GM21360 (cell line): ENCODE data around the gene TMC4.
A peak's percentile ranks its signal among the peaks of the same experiment; 100 is the strongest.
"Not testable (repeated sequence)": the region's sequence is repeated elsewhere in the genome, so short reads cannot be mapped to it uniquely, and the experiment has no call there.

Source experiments
- ATAC-seq: cut with Tn5 transposase; IDR thresholded peaks from one replicate; pipeline ENCODE4 v1.9.1; 2021; ENCODE audit warnings: mild to moderate bottlenecking, moderate library complexity; ENCODE audit not compliant: unreplicated experiment

The TMC4 gene

DNA sequence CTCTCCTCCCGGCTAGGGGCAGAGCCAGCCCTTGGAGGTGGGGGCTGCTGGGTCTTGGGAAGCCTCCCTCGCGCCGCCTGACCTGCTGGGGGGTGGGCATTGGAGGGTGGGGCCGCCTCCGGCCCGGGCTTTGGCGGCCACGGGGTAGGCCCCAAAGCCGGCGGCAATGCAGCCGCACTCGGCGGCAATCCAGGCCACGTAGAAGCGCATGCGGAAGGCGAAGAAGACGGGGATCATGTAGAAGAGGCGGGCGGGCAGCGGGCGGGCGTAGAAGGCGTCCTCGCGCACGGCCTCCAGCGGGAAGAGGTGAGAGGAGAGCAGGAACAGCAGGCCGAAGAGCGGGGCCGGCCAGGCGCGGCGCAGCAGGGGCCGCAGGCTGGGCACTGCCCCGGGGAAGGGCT, 7.7 kb upstream of the TMC4 start:
- ATAC-seq, result no peak

DNA sequence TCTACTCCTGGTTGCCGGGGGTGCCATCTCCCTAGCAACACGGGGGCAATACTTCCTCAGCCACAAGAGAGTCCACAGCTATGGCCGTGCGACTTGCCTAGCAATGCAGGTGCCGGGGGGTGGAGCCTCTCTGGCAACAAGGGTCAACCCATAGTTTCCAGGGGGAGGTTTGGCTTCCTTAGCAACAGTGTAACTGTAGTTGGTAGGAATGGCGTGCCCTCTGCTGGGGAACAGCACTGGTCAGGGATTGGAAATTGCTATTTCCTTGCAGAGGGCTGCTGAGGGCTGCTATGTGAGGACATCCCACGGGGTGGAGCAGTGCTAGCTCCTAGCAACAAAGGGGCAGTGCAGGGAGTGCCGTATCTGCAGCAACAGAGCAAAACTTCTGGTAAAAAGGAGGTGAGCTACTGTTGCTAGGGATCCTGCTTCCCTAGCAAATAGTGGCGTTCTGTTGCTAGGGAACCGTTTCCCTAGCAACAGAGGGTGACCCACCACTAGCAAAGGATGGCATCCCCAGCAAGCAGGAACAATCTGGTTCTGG, 7.0 kb upstream of the TMC4 start:
- no peak for ATAC-seq

DNA sequence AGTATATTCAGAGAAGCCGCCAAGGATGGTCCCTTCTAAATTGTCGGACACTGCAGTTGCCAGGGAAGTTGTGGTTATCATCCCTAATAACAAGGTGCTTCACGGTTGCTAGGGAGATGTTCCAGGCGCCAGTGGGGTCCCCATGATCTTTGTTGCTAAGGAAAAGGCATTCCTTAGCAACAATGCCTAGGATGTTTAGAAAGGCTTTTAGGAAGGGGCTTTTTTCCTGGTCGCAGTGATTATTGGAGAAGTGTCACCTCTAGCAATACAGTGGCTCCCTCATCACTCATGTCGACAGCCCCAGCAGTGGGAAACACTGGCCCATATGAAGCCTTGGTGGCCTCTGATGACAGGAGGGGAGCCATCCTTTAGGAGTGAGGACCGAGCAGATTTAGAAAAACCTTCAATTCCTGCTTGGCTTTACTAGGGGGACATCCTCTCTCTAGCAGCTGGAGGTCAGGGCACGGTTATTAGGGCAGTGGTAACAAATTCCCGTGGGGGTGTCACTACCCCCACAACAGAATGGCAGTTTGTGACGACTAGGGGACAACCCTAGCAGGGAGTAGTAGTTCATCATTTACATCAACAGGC, 6.4 kb upstream of the TMC4 start:
- no peak for ATAC-seq

DNA sequence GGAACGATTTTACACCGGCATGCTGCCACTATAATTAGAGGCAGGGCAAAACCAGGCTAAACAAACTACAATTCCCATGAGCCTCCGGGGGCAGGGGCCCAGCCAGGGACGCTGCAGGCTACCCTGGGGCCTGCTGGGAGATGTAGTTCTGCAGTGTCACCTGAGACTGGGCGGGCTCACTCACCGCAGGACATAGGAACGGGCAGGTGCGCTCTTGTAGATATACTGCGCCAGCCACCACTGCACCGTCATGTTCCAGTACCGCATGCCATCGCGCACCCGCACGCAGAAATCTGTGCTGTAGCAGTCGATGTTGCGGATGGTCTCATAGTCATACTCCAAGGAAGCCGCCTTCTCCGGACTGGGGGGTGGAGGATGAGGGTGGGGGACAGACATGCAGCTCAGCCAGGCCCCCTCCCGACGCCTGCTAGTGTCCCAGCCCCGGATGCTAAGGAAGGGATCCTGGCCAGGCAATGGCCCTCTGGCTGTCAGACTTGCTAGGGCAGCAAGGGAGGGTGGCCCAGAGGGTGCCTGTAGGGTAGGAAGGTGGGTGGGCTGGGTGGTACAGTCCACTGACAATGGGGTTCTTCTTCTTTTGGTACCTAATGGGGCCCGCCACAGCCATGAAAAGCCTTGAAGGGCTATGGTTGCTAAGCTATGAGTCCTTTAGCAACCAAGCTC, 5.8 kb upstream of the TMC4 start:
- ATAC-seq, result no peak

DNA sequence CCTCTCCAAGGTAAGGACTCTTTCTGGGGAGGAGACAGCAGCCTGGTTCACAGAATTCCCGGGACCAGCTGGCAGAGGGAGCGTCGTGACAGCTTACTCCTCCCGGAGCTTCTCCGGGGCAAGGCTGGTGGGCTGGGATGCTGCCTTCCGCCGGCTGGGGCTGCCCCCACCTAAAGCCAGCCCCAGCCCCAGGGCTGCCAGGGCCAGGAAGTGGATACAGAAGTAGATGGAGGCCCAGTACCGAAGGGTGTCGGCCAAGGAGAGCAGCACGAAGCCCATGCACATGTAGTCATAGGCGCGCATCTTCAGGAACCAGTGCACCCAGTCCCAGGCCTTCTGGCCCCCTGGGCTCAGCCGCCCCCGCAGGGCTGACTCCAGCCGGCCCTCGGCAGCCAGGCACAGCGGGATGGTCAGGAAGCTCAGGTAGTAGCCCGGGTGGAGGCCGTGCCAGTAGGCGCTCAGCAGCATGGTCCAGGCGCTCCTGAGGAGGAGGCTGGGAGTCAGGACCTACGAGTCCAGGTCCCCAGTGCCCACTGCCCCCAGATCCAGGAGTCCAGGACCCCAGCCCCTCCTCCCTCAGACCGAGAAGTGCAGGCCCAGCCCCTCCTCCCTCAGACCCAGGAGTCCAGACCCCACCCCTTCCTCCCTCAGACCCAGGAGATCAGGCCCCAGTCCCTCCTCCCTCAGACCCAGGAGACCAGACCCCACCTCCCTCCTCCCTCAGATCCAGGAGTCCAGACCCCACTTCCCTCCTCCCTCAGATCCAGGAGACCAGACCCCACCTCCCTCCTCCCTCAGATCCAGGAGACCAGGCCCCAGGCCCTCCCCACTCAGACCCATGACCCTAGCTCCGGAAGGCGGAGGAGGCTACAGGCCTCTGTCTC, 1.2 kb upstream of the TMC4 start:
- ATAC-seq, result no peak

DNA sequence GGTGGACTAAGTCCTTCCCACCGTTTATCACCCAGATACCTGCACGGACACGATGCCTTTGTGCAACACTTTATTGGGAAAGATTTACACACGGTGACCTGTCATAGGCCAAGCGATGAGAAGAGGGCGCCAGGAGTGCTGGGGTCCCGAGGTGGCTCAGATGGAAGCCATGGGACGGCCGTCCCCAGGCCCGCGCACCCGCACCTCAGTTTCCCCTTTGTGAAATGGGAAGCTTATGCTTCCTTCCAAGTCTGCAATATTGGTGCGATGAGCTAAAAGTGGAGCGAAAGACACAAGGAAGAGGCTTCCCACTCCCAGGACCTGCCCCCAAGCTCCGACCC, 369 bp upstream of the TMC4 start:
- ATAC-seq, result no peak

DNA sequence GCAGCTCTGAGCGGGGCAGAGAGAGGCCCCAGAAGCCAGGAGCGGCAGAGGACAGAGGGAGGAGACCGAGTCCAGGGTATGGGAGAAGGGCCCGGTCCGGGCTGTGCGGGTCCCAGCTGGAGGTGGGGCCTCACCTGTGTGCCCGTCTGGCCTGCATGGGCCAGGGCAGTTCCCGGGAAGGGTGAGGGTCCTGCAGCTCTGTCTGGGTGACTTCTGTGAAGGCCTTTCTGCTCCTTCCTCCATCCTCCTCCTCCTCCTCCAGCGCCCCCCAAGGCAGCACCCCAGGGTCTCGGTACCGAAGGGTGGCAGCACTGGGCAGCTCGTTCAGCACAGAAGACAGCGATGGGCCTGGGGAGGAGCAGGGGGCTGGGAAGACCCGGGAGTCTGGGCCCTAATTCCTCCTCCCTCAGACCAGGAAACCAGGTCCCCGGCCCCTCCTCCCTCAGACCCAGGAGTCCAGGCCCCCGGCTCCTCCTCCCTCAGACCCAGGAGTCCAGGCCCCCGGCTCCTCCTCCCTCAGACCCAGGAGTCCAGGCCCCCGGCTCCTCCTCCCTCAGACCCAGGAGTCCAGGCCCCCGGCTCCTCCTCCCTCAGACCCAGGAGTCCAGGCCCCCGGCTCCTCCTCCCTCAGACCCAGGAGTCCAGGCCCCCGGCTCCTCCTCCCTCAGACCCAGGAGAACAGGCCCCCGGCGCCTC, 1.1 kb downstream of the TMC4 start:
- ATAC-seq, result not testable (repeated sequence)

DNA sequence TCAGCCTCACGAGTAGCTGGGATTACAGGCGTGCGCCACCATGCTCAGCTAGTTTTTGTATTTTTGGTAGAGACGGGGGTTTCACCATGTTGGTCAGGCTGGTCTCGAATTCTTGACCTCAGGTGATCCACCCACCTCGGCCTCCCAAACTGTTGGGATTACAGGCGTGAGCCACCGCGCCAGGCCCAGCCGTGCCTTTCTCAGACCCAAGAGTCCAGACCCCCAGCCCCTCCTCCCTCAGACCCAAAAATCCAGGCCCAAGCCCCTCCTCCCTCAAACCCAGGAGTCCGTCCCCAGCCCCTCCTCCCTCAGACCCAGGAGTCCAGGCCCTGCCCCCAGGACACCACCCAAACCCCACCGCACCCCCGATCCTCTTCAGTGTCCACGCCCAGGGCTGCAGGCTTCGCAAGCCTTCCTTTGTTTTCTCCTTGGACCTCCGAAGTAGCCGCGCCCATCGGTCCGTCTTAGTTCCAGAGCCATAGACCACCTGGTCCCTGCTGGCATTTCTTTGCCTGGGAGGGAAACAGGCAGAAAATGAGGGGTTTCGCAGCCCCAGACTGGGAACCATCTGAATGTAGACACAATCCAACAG, 3.7 kb downstream of the TMC4 start:
- ATAC-seq, result no peak

DNA sequence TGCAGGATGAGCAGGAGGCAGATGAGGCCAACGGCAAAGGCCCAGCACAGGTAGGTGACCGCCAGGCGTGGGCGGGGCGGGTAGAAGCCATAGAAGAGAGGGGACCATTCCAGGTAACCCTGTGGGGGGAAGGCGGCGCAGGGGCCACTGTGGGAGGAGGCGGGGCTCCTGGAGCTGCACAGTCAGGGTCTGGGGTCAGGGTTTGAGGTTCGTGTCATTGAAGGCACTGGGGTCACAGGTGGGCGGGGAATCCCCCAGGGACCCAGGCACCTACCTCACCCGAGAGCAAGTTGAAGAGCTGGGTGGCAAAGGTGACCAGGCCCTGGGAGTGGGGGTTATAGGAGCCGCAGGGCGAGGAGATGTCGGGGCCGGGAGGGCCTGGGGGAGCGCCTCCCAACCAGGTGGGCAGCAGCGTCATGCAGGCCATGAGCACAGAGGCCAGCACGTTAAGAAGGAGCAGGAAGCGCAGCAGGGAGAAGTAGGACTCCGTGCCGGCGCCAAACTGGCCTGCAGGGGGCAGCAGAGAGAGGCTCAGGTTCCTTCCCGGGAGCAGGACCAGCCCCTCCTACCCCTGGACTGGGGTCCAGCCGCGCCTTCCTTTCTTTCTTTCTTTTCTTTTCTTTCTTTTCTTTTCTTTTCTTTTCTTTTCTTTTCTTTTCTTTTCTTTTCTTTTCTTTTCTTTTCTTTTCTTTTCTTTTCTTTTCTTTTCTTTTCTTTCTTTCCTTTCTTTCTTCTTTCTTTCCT, 4.6 kb downstream of the TMC4 start:
- no peak for ATAC-seq

DNA sequence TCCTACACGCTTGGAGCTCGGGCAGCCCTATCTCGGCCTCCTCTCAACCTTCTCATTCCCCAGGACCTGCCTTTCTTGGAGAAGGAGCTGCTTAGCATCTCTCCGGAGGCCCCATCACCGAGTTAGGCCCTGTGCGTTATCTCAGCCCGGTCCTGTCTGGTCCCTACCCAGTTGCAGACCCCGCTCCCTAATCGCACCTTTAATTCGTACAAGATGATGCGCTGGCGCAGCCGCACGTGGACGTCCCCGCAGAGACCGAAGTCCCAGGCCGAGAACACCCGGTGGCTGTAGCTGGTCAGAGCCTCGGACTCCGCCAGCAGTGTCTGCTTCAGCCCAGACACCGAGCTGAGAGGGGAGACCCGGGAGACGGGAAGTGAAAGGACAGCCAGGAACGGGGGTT, 7.7 kb downstream of the TMC4 start:
- no peak for ATAC-seq

DNA sequence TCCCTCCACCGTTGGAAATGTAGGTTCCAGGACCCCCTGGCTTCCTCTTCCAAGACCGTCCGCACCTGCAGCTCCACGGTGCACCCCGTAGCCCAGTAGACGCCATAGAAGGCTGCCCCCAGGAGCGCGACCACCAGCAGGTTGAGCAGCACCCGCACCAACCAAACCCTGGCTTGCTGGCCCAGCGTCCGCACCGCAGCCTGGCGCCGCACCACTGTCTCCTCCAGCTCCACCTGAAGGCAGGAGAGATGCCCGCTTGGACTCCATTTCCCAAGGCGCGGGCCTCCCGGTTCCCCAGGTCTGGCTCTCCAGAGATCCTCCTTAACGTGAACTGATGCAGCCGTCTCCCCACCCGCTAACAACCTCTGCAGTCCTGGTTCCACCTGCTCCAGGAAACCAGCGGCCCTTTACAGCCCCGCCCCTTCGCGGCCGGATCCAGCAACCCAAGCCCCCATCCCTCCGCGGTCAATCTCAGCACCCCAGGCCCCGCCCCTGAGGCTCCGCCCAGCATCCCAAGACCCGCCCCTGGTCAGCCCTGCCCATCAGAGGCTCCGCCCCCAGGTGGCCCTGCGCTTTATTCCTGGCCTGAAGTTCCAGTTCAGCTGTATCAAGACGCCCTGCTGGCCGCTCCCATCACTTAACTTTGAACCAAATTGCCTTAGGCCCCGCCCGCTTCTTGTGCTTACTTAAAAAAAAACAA, 8.4 kb downstream of the TMC4 start:
- ATAC-seq, result no peak

DNA sequence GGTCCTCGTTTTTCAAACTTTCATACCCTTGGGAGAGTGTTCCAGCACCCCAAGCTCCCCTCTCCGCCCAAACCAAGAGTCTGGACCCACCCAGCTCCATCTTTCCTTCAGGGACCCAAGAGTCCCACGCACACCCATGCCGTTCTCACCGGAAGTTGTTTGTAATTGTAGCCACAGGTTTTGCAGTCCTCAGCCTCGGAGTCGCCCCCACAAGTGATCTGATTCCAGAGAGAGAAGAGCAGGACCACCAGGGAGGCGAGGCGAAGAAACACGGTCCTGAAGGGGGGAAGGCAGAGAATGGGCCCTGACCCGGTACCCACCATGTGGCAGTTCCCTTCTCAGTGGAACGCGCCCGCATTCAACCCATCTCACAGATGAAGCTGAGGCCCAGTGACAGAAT, 10.1 kb downstream of the TMC4 start:
- no peak for ATAC-seq

DNA sequence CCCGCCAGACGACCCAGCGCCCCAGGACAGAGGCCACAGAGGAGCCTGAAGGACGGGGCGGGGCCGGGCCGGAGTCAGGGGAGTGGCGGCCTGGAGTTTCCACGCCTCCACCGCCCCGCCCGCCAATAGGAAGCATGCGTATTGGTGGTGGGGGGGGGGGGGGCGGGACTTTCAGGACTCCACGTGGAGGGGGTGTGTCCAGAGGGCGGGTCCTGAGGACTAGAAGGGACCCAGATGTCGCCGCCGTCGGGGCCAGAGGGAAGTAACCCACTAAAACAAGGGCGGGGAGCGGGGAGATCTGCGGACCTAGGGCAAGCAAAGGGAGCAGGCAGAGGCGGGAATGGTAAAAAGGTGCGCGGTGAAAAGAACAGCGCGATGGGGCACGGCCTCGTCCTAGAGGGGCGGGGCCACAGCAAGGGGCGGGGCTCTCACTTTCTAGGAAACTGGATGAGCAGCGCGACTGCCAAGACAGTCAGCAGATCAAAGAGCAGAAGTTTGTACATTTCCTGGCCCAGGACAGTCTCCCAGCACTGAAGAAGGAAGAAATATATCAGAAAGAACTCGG, 10.6 kb downstream of the TMC4 start:
- ATAC-seq, result no peak

DNA sequence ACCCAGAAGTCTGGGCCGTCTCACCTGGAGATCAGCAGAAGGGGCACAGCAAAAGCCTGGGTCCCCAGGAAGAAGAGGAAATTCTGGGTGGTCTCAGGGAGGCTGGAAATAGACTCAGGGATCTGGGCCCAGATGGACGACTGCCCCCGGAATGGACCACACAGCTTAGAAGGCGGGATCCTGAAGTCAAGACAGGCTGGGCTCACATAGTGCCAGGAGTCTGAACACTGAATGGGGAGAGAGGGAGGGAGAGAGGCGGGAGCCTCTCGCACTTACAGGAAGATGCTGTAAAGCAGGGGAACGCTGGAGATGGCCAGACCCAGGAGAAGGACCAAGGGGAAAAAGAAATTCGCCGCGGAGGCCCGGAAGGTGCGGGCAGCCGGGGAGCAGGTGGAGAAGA, 12.1 kb downstream of the TMC4 start:
- ATAC-seq, result no peak

DNA sequence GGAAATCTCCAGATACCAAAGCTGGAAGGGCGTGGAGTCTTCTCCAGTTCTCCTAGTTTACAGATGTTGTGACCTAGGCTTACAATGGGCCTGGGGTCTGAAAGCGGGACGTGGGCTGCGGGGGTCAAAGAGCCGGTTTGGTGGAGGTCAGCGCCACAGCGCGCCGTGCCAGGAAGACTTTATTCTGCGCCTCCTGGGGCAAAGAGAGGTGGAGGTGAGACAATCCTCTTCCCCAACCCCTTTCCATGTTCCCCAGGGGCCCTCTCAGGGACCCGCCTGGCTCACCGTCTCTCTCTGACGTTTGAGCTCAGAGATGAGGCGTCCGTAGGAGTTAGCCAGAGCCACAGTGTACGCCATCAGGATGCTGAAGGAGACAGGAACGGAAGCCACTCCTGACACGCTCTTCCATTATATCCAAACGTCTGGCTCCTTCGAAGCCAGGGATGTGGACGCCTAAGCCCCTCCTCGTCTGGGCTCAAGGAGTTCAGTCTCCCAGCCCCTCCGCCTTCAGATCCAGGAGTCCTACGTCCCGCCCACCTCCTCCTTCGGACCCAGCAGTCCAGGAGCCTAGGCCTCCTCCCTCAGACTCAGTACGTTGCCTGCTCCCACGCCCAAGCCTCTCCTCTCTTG, 12.7 kb downstream of the TMC4 start:
- no peak for ATAC-seq

DNA sequence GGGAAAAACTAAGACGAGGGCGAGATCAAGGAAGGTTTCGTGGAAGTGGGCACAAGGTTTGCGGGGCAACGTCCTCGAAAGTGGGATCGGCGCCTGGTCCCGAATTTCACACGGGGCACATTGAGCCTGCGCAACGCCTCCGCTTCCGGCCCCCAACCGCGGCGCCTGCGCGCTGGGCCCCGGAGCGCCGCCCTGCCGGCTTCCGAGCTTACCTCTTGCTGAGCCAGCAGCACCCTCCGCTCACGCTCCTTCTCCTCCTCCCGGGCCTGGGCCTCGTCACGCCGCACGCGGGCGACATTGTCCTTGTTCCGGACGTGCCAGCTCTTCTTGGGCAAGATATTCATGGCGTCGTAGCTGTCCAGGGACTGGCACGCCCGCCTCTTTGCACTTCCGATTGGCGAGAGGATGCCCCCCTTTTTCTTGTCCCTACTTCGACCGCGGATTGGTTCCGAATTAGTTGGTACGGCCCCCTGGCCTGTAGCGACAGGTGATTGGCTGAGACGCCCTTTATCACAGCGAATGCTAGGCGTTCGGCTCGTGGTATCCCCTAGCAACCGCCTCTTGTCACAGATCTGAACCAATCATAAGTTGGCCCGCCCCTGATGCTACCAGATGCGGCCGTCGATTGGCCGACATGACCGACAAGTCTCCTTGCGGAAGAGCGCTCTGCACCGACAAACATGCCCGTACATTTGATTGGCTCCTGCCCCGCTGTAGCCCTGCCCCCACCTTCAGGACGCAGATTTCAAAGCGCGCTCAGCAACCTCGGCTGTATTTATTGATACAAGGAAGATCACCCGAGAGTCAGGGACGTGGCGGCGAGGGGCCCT, 13.4 kb downstream of the TMC4 start, which contains the start of gene LENG1:
TSS of gene LENG1 (minus strand) at position 370 of the 830 bp plus-strand sequence. CDS start at position 344, 26 bp downstream.
- peak; percentile 80 for ATAC-seq

DNA sequence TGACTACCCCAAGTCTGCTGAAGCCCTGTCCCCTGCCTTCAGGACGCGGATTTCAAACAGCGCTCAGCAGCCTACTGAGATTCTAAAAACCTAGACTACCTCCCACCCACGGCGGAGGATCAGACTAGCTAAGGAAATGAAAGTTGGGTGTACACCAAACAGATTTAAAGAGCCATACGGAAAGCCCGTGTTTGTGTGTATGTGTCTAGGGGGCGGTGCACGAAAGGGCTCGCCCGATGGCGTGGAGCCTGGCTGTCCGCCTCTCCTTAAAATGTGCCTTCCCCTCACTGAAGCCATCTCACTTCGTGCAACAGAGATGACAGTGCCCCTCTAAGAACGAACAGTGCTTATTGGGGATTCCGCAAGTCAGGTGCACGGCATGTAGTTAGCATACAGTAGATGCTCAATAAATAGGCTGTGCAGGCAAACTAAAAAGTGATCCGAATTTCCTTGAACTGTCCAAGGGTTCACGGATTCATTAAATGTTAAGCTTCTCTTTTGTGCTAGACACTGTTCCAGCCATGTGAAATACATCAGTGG, 14.1 kb downstream of the TMC4 start:
- ATAC-seq, result no peak

DNA sequence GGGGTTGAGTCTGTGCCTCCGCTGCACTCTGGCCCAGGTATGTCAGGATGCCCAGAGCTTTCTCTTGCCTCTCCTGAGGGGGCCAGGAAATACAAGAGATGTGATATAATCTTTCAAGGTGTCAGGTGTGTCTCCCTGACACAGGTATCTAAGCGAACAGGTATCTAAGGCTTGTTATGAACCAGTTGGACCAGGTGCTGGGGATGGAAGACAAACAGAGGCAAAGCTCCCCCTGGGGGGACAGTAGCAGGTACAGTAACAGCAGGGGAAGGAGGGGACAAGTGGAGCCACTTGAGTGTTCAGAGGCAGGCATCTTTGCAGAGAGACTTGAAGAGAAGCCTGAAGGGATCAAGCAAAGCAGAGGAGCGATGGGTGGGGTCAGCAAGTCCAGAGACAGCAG, 16.0 kb downstream of the TMC4 start:
- no peak for ATAC-seq
